H9 (cell line): Measurements from ENCODE around the gene LRRK1. TPM values are rescaled to one million over a fixed set of nuclear protein-coding genes. Genes with fewer than 3 reads are reported as not detected.

Source experiments
- DNase-seq: peaks from one replicate; pipeline ENCODE4 v3.0.0-alpha.2; 2017
- H2AFZ ChIP-seq: one replicate; pipeline ENCODE4 v1.6.1; 2013; ENCODE audit warnings: mild to moderate bottlenecking, low read length, control low read depth, moderate library complexity
- H2AK5ac ChIP-seq: 2 replicates; pipeline ENCODE4 v1.6.1; 2013; ENCODE audit warnings: low read length, control low read depth, mixed read lengths; ENCODE audit not compliant: insufficient read length
- H2BK120ac ChIP-seq: one replicate; pipeline ENCODE4 v1.6.1; 2013; ENCODE audit warnings: low read depth, mild to moderate bottlenecking, low read length, control low read depth, inconsistent platforms; ENCODE audit not compliant: poor library complexity, severe bottlenecking
- H2BK12ac ChIP-seq: 2 replicates; pipeline ENCODE4 v1.6.1; 2013; ENCODE audit warnings: low read length, control low read depth, mixed read lengths, low read depth; ENCODE audit not compliant: insufficient read length
- H2BK15ac ChIP-seq: 2 replicates; pipeline ENCODE4 v1.6.1; 2013; ENCODE audit warnings: low read depth, low read length, control low read depth
- H2BK20ac ChIP-seq: one replicate; pipeline ENCODE4 v1.6.1; 2013; ENCODE audit warnings: low read depth, mild to moderate bottlenecking, low read length, control low read depth, inconsistent platforms; ENCODE audit not compliant: poor library complexity, severe bottlenecking
- H2BK5ac ChIP-seq: 2 replicates; pipeline ENCODE4 v1.6.1; 2013; ENCODE audit warnings: low read length, control low read depth, mixed read lengths; ENCODE audit not compliant: insufficient read length
- H3K14ac ChIP-seq: 2 replicates; pipeline ENCODE4 v1.6.1; 2013; ENCODE audit warnings: low read length, control low read depth; ENCODE audit not compliant: insufficient read depth
- H3K18ac ChIP-seq: 2 replicates; pipeline ENCODE4 v1.6.1; 2013; ENCODE audit warnings: low read depth, mild to moderate bottlenecking, mixed read lengths, low read length, control low read depth; ENCODE audit not compliant: insufficient read length
- H3K23ac ChIP-seq: 2 replicates; pipeline ENCODE4 v1.6.1; 2013; ENCODE audit warnings: low read length, control low read depth, mixed read lengths, low read depth; ENCODE audit not compliant: insufficient read length
- H3K23me2 ChIP-seq: 2 replicates; pipeline ENCODE4 v1.6.1; 2013; ENCODE audit warnings: low read depth, mild to moderate bottlenecking, mixed read lengths, low read length, control low read depth; ENCODE audit not compliant: insufficient read length, poor library complexity, severe bottlenecking
- H3K27ac ChIP-seq: 2 replicates; pipeline ENCODE4 v1.5.1; 2013; ENCODE audit warnings: low read length, control low read depth, mixed read lengths, low read depth; ENCODE audit not compliant: insufficient read length
- H3K27me3 ChIP-seq: 2 replicates; pipeline ENCODE4 v1.6.1; 2013; ENCODE audit warnings: low read length, control low read depth, inconsistent platforms; ENCODE audit not compliant: insufficient read depth
- H3K4ac ChIP-seq: 2 replicates; pipeline ENCODE4 v1.6.1; 2013; ENCODE audit warnings: low read depth, mild to moderate bottlenecking, control low read depth, inconsistent platforms, low read length, moderate library complexity
- H3K4me1 ChIP-seq: 2 replicates; pipeline ENCODE4 v1.6.1; 2013; ENCODE audit warnings: low read length, control low read depth, inconsistent platforms; ENCODE audit not compliant: insufficient read depth
- H3K4me2 ChIP-seq: 2 replicates; pipeline ENCODE4 v1.6.1; 2013; ENCODE audit warnings: low read length, control low read depth, mixed read lengths; ENCODE audit not compliant: insufficient read length, insufficient read depth
- H3K56ac ChIP-seq: 2 replicates; pipeline ENCODE4 v1.6.1; 2013; ENCODE audit warnings: low read depth, mild to moderate bottlenecking, mixed read lengths, low read length, control low read depth; ENCODE audit not compliant: insufficient read length
- H3K79me1 ChIP-seq: 2 replicates; pipeline ENCODE4 v1.6.1; 2013; ENCODE audit warnings: low read depth, mild to moderate bottlenecking, moderate library complexity, low read length, control low read depth, inconsistent platforms; ENCODE audit not compliant: insufficient read depth, poor library complexity, severe bottlenecking
- H3K79me2 ChIP-seq: 2 replicates; pipeline ENCODE4 v1.6.1; 2013; ENCODE audit warnings: low read length, control low read depth, inconsistent platforms; ENCODE audit not compliant: insufficient read depth
- H3K9ac ChIP-seq: 2 replicates; pipeline ENCODE4 v1.6.1; 2013; ENCODE audit warnings: low read length, control low read depth, mixed read lengths; ENCODE audit not compliant: insufficient read length; ENCODE audit errors: extremely low read depth
- H3K9me3 ChIP-seq: one replicate; pipeline ENCODE4 v1.6.1; 2013; ENCODE audit warnings: low read depth, low read length, inconsistent platforms; ENCODE audit not compliant: control insufficient read depth
- H3T11ph ChIP-seq: one replicate; pipeline ENCODE4 v1.6.1; 2013; ENCODE audit warnings: mild to moderate bottlenecking, low read length, control low read depth, inconsistent platforms
- H4K20me1 ChIP-seq: one replicate; pipeline ENCODE4 v1.6.1; 2013; ENCODE audit not compliant: control insufficient read depth, insufficient read length, insufficient read depth
- H4K5ac ChIP-seq: 2 replicates; pipeline ENCODE4 v1.6.1; 2013; ENCODE audit warnings: low read depth, mild to moderate bottlenecking, mixed read lengths, low read length, control low read depth; ENCODE audit not compliant: insufficient read length
- H4K8ac ChIP-seq: replicated peaks from 2 replicates; pipeline ENCODE4 v1.6.1; 2013; ENCODE audit warnings: low read length, control low read depth, mixed read lengths, low read depth; ENCODE audit not compliant: insufficient read length
- H4K91ac ChIP-seq: 2 replicates; pipeline ENCODE4 v1.6.1; 2013; ENCODE audit warnings: low read depth, mild to moderate bottlenecking, moderate library complexity, mixed read lengths, low read length, control low read depth; ENCODE audit not compliant: insufficient read length
- H3K27ac Mint-ChIP-seq, 3 experiments: 2 replicates in 2 of 3; 3 replicates in 1 of 3; pipeline ENCODE4 v1.8.0; 2020 to 2021; ENCODE audit warnings: mixed read lengths in 3 of 3, mild to moderate bottlenecking in 1 of 3, moderate library complexity in 1 of 3
- H3K27me3 Mint-ChIP-seq: 2 replicates; pipeline ENCODE4 v1.8.0; 2021; ENCODE audit warnings: low read depth, mild to moderate bottlenecking, moderate library complexity, mixed read lengths
- H3K36me3 Mint-ChIP-seq, 3 experiments: 2 replicates in 2 of 3; 3 replicates in 1 of 3; pipeline ENCODE4 v1.8.0; 2020 to 2021; ENCODE audit warnings: low read depth in 3 of 3, mixed read lengths in 3 of 3; ENCODE audit not compliant: insufficient read depth in 1 of 3
- H3K4me1 Mint-ChIP-seq, 2 experiments: 2 replicates each; pipeline ENCODE4 v1.8.0; 2020; ENCODE audit warnings: mixed read lengths in 2 of 2
- H3K4me3 Mint-ChIP-seq, 2 experiments: 2 replicates in 1 of 2; 3 replicates in 1 of 2; pipeline ENCODE4 v1.8.0; 2020 to 2021; ENCODE audit warnings: mild to moderate bottlenecking in 2 of 2, mixed read lengths in 2 of 2, moderate library complexity in 1 of 2
- H3K9me3 Mint-ChIP-seq, 2 experiments: 2 replicates in 1 of 2; 3 replicates in 1 of 2; pipeline ENCODE4 v1.8.0; 2020; ENCODE audit warnings: mild to moderate bottlenecking in 2 of 2, mixed read lengths in 2 of 2, moderate library complexity in 1 of 2
- whole genome bisulfite sequencing: extraction: QIAGEN DNeasy Blood & Tissue Kit; methylation state at CpG from one replicate; pipeline ENCODE4 v1.1.7; 2013; ENCODE audit warnings: missing lambda C conversion rate, low lambda C conversion rate, mixed read lengths; ENCODE audit not compliant: insufficient read length; ENCODE audit errors: extremely low coverage; 5-methylcytosine and 5-hydroxymethylcytosine counted together
- total RNA-seq: library from RNA; stranded (reverse); gene quantifications from 2 replicates; pipeline ENCODE4 v1.2.1, GENCODE V29; 2021
- TF ChIP-seq, protein P1 (sequence below): fragments of 200-600 bp; sonication (generic); conservative IDR thresholded peaks from 3 replicates; pipeline ENCODE4 v1.8.0; 2021; ENCODE audit warnings: antibody characterized with exemption, mild to moderate bottlenecking

LRRK1 gene
- total RNA-seq, 1 experiment from 2014 or later, result 4.0 TPM

DNA sequence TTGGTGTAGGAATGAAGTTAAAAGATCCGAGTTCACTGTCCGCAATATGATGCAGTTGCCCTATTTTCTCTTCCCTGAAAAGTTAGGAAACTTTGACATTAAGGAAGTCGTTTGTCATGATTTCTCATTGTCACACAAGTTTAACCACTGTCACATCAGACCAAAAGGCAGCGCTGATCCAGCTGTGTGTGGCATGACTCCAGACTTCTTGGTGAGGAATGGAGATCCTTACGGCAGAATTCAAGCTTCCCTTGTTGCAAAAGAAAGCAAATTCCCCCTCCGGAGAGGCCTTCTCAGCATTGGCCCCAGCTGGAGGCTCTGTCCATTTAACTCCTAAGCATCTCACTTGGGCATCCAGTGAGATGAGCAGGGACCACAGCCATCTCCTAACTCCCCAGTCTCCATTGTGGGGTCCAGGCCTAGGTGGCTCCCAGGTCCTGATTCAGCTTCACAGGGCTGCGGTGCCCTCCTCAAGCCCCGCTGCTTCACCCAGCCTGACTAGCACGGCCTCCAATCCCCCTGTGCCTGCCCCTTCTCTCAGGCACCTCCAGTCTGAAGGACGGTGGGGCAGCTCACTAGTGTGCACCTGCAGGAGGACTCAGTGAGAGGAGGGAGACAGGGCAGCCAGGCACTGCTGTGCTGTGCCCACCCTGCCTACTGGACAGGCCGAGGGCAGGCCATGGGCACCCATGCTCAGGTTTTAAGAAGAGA lies 173.2 kb downstream of the LRRK1 start:
- H3K4me2 ChIP-seq, result no peak overlapping the region
- H2AFZ ChIP-seq, result no peak overlapping the region
- TF ChIP-seq, protein P1, sequence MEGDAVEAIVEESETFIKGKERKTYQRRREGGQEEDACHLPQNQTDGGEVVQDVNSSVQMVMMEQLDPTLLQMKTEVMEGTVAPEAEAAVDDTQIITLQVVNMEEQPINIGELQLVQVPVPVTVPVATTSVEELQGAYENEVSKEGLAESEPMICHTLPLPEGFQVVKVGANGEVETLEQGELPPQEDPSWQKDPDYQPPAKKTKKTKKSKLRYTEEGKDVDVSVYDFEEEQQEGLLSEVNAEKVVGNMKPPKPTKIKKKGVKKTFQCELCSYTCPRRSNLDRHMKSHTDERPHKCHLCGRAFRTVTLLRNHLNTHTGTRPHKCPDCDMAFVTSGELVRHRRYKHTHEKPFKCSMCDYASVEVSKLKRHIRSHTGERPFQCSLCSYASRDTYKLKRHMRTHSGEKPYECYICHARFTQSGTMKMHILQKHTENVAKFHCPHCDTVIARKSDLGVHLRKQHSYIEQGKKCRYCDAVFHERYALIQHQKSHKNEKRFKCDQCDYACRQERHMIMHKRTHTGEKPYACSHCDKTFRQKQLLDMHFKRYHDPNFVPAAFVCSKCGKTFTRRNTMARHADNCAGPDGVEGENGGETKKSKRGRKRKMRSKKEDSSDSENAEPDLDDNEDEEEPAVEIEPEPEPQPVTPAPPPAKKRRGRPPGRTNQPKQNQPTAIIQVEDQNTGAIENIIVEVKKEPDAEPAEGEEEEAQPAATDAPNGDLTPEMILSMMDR, result no peak
- H3K4me3 Mint-ChIP-seq, result no peak overlapping the region
- H3K4me1 Mint-ChIP-seq, result peaks cover 7 to 8% of the 10 kb centered on the region in 2 experiments
- DNase-seq, result no peak
- peaks cover 10% of the 10 kb centered on the region for H3K27me3 Mint-ChIP-seq
- H3T11ph ChIP-seq, result no peak overlapping the region
- H3K9me3 ChIP-seq, result no peaks in the 10 kb centered on the region
- no CpG with 5 or more reads among the region's 11 CpGs for WGBS
- no peak overlapping the region for H3K18ac ChIP-seq
- no peak overlapping the region for H2BK12ac ChIP-seq
- H3K9ac ChIP-seq, result no peak overlapping the region
- no peaks in the 10 kb centered on the region; a peak in 1 of 7 replicates for H3K36me3 Mint-ChIP-seq
- H2BK15ac ChIP-seq, result no peak overlapping the region
- H3K4ac ChIP-seq, result no peak overlapping the region; the same call in 1 of the 2 replicates
- no peaks in the 10 kb centered on the region for H3K79me2 ChIP-seq
- no peaks in the 10 kb centered on the region for H3K79me1 ChIP-seq
- H4K91ac ChIP-seq, result no peak overlapping the region
- H2AK5ac ChIP-seq, result no peak overlapping the region
- no peak overlapping the region for H2BK20ac ChIP-seq
- H3K14ac ChIP-seq, result no peak overlapping the region
- H3K23ac ChIP-seq, result no peak overlapping the region
- H3K27ac ChIP-seq, result no peak overlapping the region
- no peaks in the 10 kb centered on the region for H4K20me1 ChIP-seq
- H3K9me3 Mint-ChIP-seq, result no peaks in the 10 kb centered on the region; a peak in 1 of 5 replicates
- H3K4me1 ChIP-seq, result no peaks in the 10 kb centered on the region
- peak overlapping the region in 1 of 3 experiments; percentile 74; a peak in 2 of 7 replicates for H3K27ac Mint-ChIP-seq
- no peak overlapping the region for H2BK5ac ChIP-seq
- no peaks in the 10 kb centered on the region for H3K23me2 ChIP-seq
- no peaks in the 10 kb centered on the region for H3K27me3 ChIP-seq
- no peak overlapping the region for H4K8ac ChIP-seq
- no peak overlapping the region for H2BK120ac ChIP-seq
- no peak overlapping the region for H4K5ac ChIP-seq
- no peak overlapping the region for H3K56ac ChIP-seq
